H9 (cell line): ENCODE data around the gene CCDC69. TPM values are rescaled to one million over a fixed set of nuclear protein-coding genes. Genes with fewer than 3 reads are reported as not detected.

ENCODE experiments used
- DNase-seq: peaks from one replicate; pipeline ENCODE4 v3.0.0-alpha.2; 2017
- H2AFZ ChIP-seq: one replicate; pipeline ENCODE4 v1.6.1; 2013; ENCODE audit warnings: mild to moderate bottlenecking, low read length, control low read depth, moderate library complexity
- H2AK5ac ChIP-seq: 2 replicates; pipeline ENCODE4 v1.6.1; 2013; ENCODE audit warnings: low read length, control low read depth, mixed read lengths; ENCODE audit not compliant: insufficient read length
- H2BK120ac ChIP-seq: one replicate; pipeline ENCODE4 v1.6.1; 2013; ENCODE audit warnings: low read depth, mild to moderate bottlenecking, low read length, control low read depth, inconsistent platforms; ENCODE audit not compliant: poor library complexity, severe bottlenecking
- H2BK12ac ChIP-seq: 2 replicates; pipeline ENCODE4 v1.6.1; 2013; ENCODE audit warnings: low read length, control low read depth, mixed read lengths, low read depth; ENCODE audit not compliant: insufficient read length
- H2BK15ac ChIP-seq: 2 replicates; pipeline ENCODE4 v1.6.1; 2013; ENCODE audit warnings: low read depth, low read length, control low read depth
- H2BK20ac ChIP-seq: one replicate; pipeline ENCODE4 v1.6.1; 2013; ENCODE audit warnings: low read depth, mild to moderate bottlenecking, low read length, control low read depth, inconsistent platforms; ENCODE audit not compliant: poor library complexity, severe bottlenecking
- H2BK5ac ChIP-seq: 2 replicates; pipeline ENCODE4 v1.6.1; 2013; ENCODE audit warnings: low read length, control low read depth, mixed read lengths; ENCODE audit not compliant: insufficient read length
- H3K14ac ChIP-seq: 2 replicates; pipeline ENCODE4 v1.6.1; 2013; ENCODE audit warnings: low read length, control low read depth; ENCODE audit not compliant: insufficient read depth
- H3K18ac ChIP-seq: 2 replicates; pipeline ENCODE4 v1.6.1; 2013; ENCODE audit warnings: low read depth, mild to moderate bottlenecking, mixed read lengths, low read length, control low read depth; ENCODE audit not compliant: insufficient read length
- H3K23ac ChIP-seq: 2 replicates; pipeline ENCODE4 v1.6.1; 2013; ENCODE audit warnings: low read length, control low read depth, mixed read lengths, low read depth; ENCODE audit not compliant: insufficient read length
- H3K23me2 ChIP-seq: 2 replicates; pipeline ENCODE4 v1.6.1; 2013; ENCODE audit warnings: low read depth, mild to moderate bottlenecking, mixed read lengths, low read length, control low read depth; ENCODE audit not compliant: insufficient read length, poor library complexity, severe bottlenecking
- H3K27ac ChIP-seq: 2 replicates; pipeline ENCODE4 v1.5.1; 2013; ENCODE audit warnings: low read length, control low read depth, mixed read lengths, low read depth; ENCODE audit not compliant: insufficient read length
- H3K27me3 ChIP-seq: 2 replicates; pipeline ENCODE4 v1.6.1; 2013; ENCODE audit warnings: low read length, control low read depth, inconsistent platforms; ENCODE audit not compliant: insufficient read depth
- H3K4ac ChIP-seq: 2 replicates; pipeline ENCODE4 v1.6.1; 2013; ENCODE audit warnings: low read depth, mild to moderate bottlenecking, control low read depth, inconsistent platforms, low read length, moderate library complexity
- H3K4me1 ChIP-seq: 2 replicates; pipeline ENCODE4 v1.6.1; 2013; ENCODE audit warnings: low read length, control low read depth, inconsistent platforms; ENCODE audit not compliant: insufficient read depth
- H3K4me2 ChIP-seq: 2 replicates; pipeline ENCODE4 v1.6.1; 2013; ENCODE audit warnings: low read length, control low read depth, mixed read lengths; ENCODE audit not compliant: insufficient read length, insufficient read depth
- H3K56ac ChIP-seq: 2 replicates; pipeline ENCODE4 v1.6.1; 2013; ENCODE audit warnings: low read depth, mild to moderate bottlenecking, mixed read lengths, low read length, control low read depth; ENCODE audit not compliant: insufficient read length
- H3K79me1 ChIP-seq: 2 replicates; pipeline ENCODE4 v1.6.1; 2013; ENCODE audit warnings: low read depth, mild to moderate bottlenecking, moderate library complexity, low read length, control low read depth, inconsistent platforms; ENCODE audit not compliant: insufficient read depth, poor library complexity, severe bottlenecking
- H3K79me2 ChIP-seq: 2 replicates; pipeline ENCODE4 v1.6.1; 2013; ENCODE audit warnings: low read length, control low read depth, inconsistent platforms; ENCODE audit not compliant: insufficient read depth
- H3K9ac ChIP-seq: 2 replicates; pipeline ENCODE4 v1.6.1; 2013; ENCODE audit warnings: low read length, control low read depth, mixed read lengths; ENCODE audit not compliant: insufficient read length; ENCODE audit errors: extremely low read depth
- H3K9me3 ChIP-seq: one replicate; pipeline ENCODE4 v1.6.1; 2013; ENCODE audit warnings: low read depth, low read length, inconsistent platforms; ENCODE audit not compliant: control insufficient read depth
- H3T11ph ChIP-seq: one replicate; pipeline ENCODE4 v1.6.1; 2013; ENCODE audit warnings: mild to moderate bottlenecking, low read length, control low read depth, inconsistent platforms
- H4K20me1 ChIP-seq: one replicate; pipeline ENCODE4 v1.6.1; 2013; ENCODE audit not compliant: control insufficient read depth, insufficient read length, insufficient read depth
- H4K5ac ChIP-seq: 2 replicates; pipeline ENCODE4 v1.6.1; 2013; ENCODE audit warnings: low read depth, mild to moderate bottlenecking, mixed read lengths, low read length, control low read depth; ENCODE audit not compliant: insufficient read length
- H4K8ac ChIP-seq: replicated peaks from 2 replicates; pipeline ENCODE4 v1.6.1; 2013; ENCODE audit warnings: low read length, control low read depth, mixed read lengths, low read depth; ENCODE audit not compliant: insufficient read length
- H4K91ac ChIP-seq: 2 replicates; pipeline ENCODE4 v1.6.1; 2013; ENCODE audit warnings: low read depth, mild to moderate bottlenecking, moderate library complexity, mixed read lengths, low read length, control low read depth; ENCODE audit not compliant: insufficient read length
- H3K27ac Mint-ChIP-seq, 3 experiments: 2 replicates in 2 of 3; 3 replicates in 1 of 3; pipeline ENCODE4 v1.8.0; 2020 to 2021; ENCODE audit warnings: mixed read lengths in 3 of 3, mild to moderate bottlenecking in 1 of 3, moderate library complexity in 1 of 3
- H3K27me3 Mint-ChIP-seq: 2 replicates; pipeline ENCODE4 v1.8.0; 2021; ENCODE audit warnings: low read depth, mild to moderate bottlenecking, moderate library complexity, mixed read lengths
- H3K36me3 Mint-ChIP-seq, 3 experiments: 2 replicates in 2 of 3; 3 replicates in 1 of 3; pipeline ENCODE4 v1.8.0; 2020 to 2021; ENCODE audit warnings: low read depth in 3 of 3, mixed read lengths in 3 of 3; ENCODE audit not compliant: insufficient read depth in 1 of 3
- H3K4me1 Mint-ChIP-seq, 2 experiments: 2 replicates each; pipeline ENCODE4 v1.8.0; 2020; ENCODE audit warnings: mixed read lengths in 2 of 2
- H3K4me3 Mint-ChIP-seq, 2 experiments: 2 replicates in 1 of 2; 3 replicates in 1 of 2; pipeline ENCODE4 v1.8.0; 2020 to 2021; ENCODE audit warnings: mild to moderate bottlenecking in 2 of 2, mixed read lengths in 2 of 2, moderate library complexity in 1 of 2
- H3K9me3 Mint-ChIP-seq, 2 experiments: 2 replicates in 1 of 2; 3 replicates in 1 of 2; pipeline ENCODE4 v1.8.0; 2020; ENCODE audit warnings: mild to moderate bottlenecking in 2 of 2, mixed read lengths in 2 of 2, moderate library complexity in 1 of 2
- WGBS: extraction: QIAGEN DNeasy Blood & Tissue Kit; methylation state at CpG from one replicate; pipeline ENCODE4 v1.1.7; 2013; ENCODE audit warnings: missing lambda C conversion rate, low lambda C conversion rate, mixed read lengths; ENCODE audit not compliant: insufficient read length; ENCODE audit errors: extremely low coverage; 5-methylcytosine and 5-hydroxymethylcytosine counted together
- total RNA-seq: library from RNA; stranded (reverse); gene quantifications from 2 replicates; pipeline ENCODE4 v1.2.1, GENCODE V29; 2021
- TF ChIP-seq, protein P1 (sequence below): fragments of 200-600 bp; sonication (generic); conservative IDR thresholded peaks from 3 replicates; pipeline ENCODE4 v1.8.0; 2021; ENCODE audit warnings: antibody characterized with exemption, mild to moderate bottlenecking

Gene CCDC69
- total RNA-seq, 1 experiment from 2014 or later, result 5.3 TPM

DNA sequence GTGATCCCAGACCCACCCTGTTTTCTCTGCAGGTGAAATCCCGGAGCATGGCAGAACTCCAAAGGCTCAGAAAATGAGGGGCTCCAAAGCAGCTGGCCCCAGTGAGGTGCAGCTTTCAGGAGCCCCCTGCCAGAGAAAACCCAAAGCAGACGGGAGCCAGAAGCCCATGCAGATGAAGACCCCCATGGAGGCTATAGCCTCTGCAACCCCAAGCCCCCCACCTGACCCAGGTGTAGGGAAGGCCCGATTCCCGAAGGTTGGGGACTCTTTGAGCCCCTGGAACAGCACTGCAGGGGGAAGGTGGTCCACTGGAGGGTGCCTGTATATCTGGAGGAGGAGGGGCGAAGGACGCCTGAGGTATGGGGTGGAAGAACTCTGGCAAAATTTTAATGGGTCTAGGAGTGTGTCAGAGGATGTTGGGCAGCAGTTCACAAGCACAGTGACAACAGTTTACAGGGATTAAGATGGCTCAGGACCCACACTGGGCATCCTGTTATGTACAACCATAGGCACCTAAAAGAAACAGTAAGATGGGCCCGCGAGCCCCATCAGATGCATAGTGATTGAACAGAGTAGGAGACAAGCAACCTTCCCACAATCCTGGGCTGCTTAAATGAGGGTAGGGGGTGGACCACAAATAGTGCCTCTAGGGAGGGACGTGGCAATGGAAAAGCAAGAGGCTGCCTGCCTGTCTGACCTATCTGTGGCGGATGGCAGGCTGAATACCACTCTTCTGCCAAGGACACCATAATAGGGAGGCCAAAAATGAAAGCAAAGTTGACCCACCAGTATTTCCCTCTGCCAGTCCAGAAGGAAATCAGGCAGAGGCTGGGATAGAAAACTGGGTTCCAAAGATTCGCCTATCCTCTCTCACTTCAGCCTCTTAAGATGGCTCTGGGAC lies 49.9 kb downstream of the CCDC69 start:
- Histone ChIP-seq H3K4ac (no peak overlapping the region), H3K79me1 (no peaks in the 10 kb centered on the region), H3K23ac (no peak overlapping the region), H3K9me3 (no peaks in the 10 kb centered on the region), H2BK120ac (no peak overlapping the region), H4K20me1 (no peaks in the 10 kb centered on the region), H4K8ac (no peak overlapping the region), H3K18ac (no peak overlapping the region), H2AK5ac (no peak overlapping the region), H3K14ac (no peak overlapping the region), H2BK5ac (no peak overlapping the region), H3K23me2 (no peaks in the 10 kb centered on the region), H2BK15ac (no peak overlapping the region), H4K91ac (no peak overlapping the region), H3K9ac (no peak overlapping the region), H3K79me2 (no peaks in the 10 kb centered on the region), H2AFZ (no peak overlapping the region), H4K5ac (no peak overlapping the region), H3K27me3 (no peaks in the 10 kb centered on the region), H3T11ph (no peak overlapping the region), H3K4me1 (no peaks in the 10 kb centered on the region), H3K56ac (no peak overlapping the region), H3K4me2 (no peak overlapping the region), H2BK20ac (no peak overlapping the region), H3K27ac (no peak overlapping the region), H2BK12ac (no peak overlapping the region)
- WGBS, result no CpG with 5 or more reads among the region's 11 CpGs
- no peaks in the 10 kb centered on the region for H3K9me3 Mint-ChIP-seq
- H3K36me3 Mint-ChIP-seq, result no peaks in the 10 kb centered on the region
- H3K4me1 Mint-ChIP-seq, result peaks cover 8 to 11% of the 10 kb centered on the region in 2 experiments
- H3K4me3 Mint-ChIP-seq, result no peak overlapping the region
- 0 out of 7 replicates have a peak overlapping the region, but pooled peaks of 1 of the 3 experiments have one; percentile 61 for H3K27ac Mint-ChIP-seq
- no peak for DNase-seq
- TF ChIP-seq, protein P1, sequence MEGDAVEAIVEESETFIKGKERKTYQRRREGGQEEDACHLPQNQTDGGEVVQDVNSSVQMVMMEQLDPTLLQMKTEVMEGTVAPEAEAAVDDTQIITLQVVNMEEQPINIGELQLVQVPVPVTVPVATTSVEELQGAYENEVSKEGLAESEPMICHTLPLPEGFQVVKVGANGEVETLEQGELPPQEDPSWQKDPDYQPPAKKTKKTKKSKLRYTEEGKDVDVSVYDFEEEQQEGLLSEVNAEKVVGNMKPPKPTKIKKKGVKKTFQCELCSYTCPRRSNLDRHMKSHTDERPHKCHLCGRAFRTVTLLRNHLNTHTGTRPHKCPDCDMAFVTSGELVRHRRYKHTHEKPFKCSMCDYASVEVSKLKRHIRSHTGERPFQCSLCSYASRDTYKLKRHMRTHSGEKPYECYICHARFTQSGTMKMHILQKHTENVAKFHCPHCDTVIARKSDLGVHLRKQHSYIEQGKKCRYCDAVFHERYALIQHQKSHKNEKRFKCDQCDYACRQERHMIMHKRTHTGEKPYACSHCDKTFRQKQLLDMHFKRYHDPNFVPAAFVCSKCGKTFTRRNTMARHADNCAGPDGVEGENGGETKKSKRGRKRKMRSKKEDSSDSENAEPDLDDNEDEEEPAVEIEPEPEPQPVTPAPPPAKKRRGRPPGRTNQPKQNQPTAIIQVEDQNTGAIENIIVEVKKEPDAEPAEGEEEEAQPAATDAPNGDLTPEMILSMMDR, result no peak
- H3K27me3 Mint-ChIP-seq, result peaks cover 3% of the 10 kb centered on the region; the same call in 1 of the 2 replicates
